Ovary (tissue), 9 donors: ENCODE data around the gene TXNRD3. TPM values are rescaled to one million over a fixed set of nuclear protein-coding genes. Genes with fewer than 3 reads are reported as not detected.

ENCODE experiments used
- DNase-seq, 5 donors: peaks; one replicate each; pipeline ENCODE4 v3.0.0-alpha.2; 2019 to 2020
- H3K27ac ChIP-seq, 2 donors: fragments of 200-600 bp; one replicate each; pipeline versions ENCODE4 v1.5.1 to v1.8.0; 2019 to 2022
- H3K27me3 ChIP-seq: fragments of 200-600 bp; one replicate; pipeline ENCODE4 v1.8.0; 2022
- H3K36me3 ChIP-seq: fragments of 200-600 bp; sonication (generic); one replicate; pipeline ENCODE4 v1.5.1; 2019
- H3K4me1 ChIP-seq: one replicate; pipeline ENCODE4 v1.8.1; 2013; ENCODE audit warnings: mild to moderate bottlenecking, moderate library complexity; ENCODE audit not compliant: insufficient read depth
- H3K4me3 ChIP-seq: fragments of 200-600 bp; sonication (generic); one replicate; pipeline ENCODE4 v1.5.1; 2017
- H3K9me3 ChIP-seq, 2 donors: fragments of 200-600 bp in 1 of 2; sonication (generic) in 1 of 2; one replicate each; pipeline versions ENCODE4 v1.5.1 to v1.8.1; 2013 to 2019; ENCODE audit warnings: mild to moderate bottlenecking in 1 of 2, moderate library complexity in 1 of 2
- CTCF ChIP-seq, 3 donors: fragments of 450-650 bp in 2 of 3; fragments of 200-600 bp in 1 of 3; IDR thresholded peaks; one replicate each; pipeline versions ENCODE4 v1.5.1 to v1.8.0; 2016 to 2022; ENCODE audit warnings: antibody characterized with exemption in 3 of 3, mild to moderate bottlenecking in 1 of 3
- EP300 ChIP-seq: sonication (generic); formaldehyde crosslinking; IDR thresholded peaks from one replicate; pipeline ENCODE4 v1.6.1; 2017; ENCODE audit warnings: antibody characterized with exemption
- POLR2A ChIP-seq: fragments of 450-650 bp; IDR thresholded peaks from one replicate; pipeline ENCODE4 v1.6.1; 2017; ENCODE audit warnings: antibody characterized with exemption, mild to moderate bottlenecking, moderate library complexity
- WGBS, 3 donors: extraction: QIAGEN DNeasy Blood & Tissue Kit in 1 of 3; methylation state at CpG; one replicate each; pipeline versions ENCODE4 v1.1.5 to v1.1.7; 2013 to 2017; 5-methylcytosine and 5-hydroxymethylcytosine counted together
- intact Hi-C, 4 donors: fragments of 100-400 bp; cut with DNase I; formaldehyde crosslinking; loops; one replicate each; pipeline versions ENCODE4 v1.11.0 to v1.15.1; 2022 to 2023
- polyA plus RNA-seq, 2 donors: library from polyadenylated mRNA; stranded (reverse); fragments of 200-250 nt in 1 of 2; fragments of 350-450 nt in 1 of 2; fragmentation: Illumina TruSeq in 1 of 2; extraction: RNeasy Lipid Tissue Mini Kit (QIAGEN cat#74804) in 1 of 2; gene quantifications; one replicate each; pipeline ENCODE4 v1.2.3, GENCODE V29; 2013 to 2014
- total RNA-seq, 7 donors: library from RNA; depleted of rRNA in 2 of 7; stranded (reverse); fragments of >200 nt in 2 of 7; fragmentation: NEBNext Ultra II Directional in 3 of 7; extraction: Animal tissue kit (Norgen Biotek cat#: 25700) in 3 of 7; gene quantifications; one replicate each; pipeline versions ENCODE4 v1.1.0 to v1.2.4, GENCODE V29; 2016 to 2023
- donor health status: DM: no; HTN: no; CAD: no; lungs with moderate emphysema.
- donor health status: DM: no; HTN: no; CAD: no.
- donor health status: Bipolar disorder and iron deficiency.
- donor health status: DM: yes; HTN: yes; CAD: no.
- donor health status: DM: no; HTN: no; CAD: no.
- donor health status: DM: yes; HTN: yes; CAD: no.

Gene TXNRD3
- total and polyA plus RNA-seq, 9 donors = 10.1 to 25.3 (median 19.6) TPM

DNA sequence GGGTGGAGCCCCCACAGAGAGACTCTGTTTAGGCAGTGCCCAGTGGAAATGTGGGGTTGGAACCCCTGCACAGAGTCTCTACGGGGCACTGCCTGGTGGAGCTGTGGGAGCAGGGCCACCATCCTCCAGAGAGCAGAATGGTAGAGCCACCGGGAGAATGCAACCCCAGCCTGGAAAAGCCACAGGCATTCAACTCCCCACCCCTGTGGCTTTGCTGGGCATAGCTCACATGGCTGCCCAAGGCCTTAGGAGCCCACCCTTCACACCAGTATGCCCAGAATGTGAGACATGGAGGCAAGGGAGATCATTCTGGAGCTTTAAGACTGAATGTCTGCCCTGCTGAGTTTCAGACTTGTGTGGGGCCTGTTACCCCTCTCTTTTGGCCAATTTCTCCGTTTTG, 30.1 kb upstream of the TXNRD3 start:
- Histone ChIP-seq H3K36me3 (no peaks in the 10 kb centered on the region), H3K27me3 (no peaks in the 10 kb centered on the region), H3K9me3 (no peaks in the 10 kb centered on the region), H3K4me3 (no peak overlapping the region), H3K4me1 (no peaks in the 10 kb centered on the region), H3K27ac (no peak overlapping the region)
- intact Hi-C loops = loop anchor here in 1 of 4 donors (10.0 kb wide), 2 partner anchors 60 to 860 kb away; no protein-coding TSS in a partner anchor
- DNase-seq = no peak
- TF ChIP-seq POLR2A (no peak), EP300 (no peak), CTCF (IDR thresholded peaks at IDR 0.05) (no peak)
- WGBS, 3 donors = 46 to 82% (median 73%) methylated on average over 1 to 3 of the region's 3 CpGs

DNA sequence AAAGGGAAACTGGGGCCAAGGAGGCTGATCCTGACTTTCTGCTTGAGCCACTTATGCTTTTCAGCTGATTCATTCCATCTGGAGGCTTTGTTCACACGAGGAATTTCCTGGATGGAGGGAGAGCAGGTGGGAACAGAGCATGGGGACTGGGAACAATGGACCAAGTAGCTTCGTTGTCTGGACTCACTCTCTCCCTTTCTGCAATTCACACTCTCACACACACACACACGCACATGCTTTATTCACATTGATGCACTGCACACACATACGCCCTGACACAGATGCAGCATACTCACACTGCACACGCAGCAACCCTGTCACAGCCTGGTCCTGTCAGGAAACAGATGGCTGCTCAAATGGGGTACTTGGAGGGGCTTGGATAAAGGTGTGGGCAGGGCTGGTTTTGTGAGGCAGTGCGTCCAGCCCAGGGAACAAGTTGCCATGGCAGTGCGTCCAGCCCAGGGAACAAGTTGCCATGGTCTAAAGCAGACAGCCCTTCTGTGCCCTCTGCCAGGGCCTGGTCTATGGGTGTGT, 29.4 kb upstream of the TXNRD3 start:
- H3K27me3 ChIP-seq = no peaks in the 10 kb centered on the region
- no peak overlapping the region for H3K4me3 ChIP-seq
- no peaks in the 10 kb centered on the region for H3K36me3 ChIP-seq
- intact Hi-C loops = loop anchor here in 2 of 4 donors (5.0 to 10.0 kb wide), 4 partner anchors 61 to 861 kb away; no protein-coding TSS in a partner anchor
- no peak for DNase-seq
- no peak for TF ChIP-seq POLR2A
- TF ChIP-seq EP300 = no peak
- TF ChIP-seq CTCF (IDR thresholded peaks at IDR 0.05) = no peak
- WGBS, 3 donors = 59 to 62% (median 60%) methylated on average over 7 of the region's 7 CpGs
- no peaks in the 10 kb centered on the region for H3K4me1 ChIP-seq
- no peaks in the 10 kb centered on the region for H3K9me3 ChIP-seq
- no peak overlapping the region for H3K27ac ChIP-seq

DNA sequence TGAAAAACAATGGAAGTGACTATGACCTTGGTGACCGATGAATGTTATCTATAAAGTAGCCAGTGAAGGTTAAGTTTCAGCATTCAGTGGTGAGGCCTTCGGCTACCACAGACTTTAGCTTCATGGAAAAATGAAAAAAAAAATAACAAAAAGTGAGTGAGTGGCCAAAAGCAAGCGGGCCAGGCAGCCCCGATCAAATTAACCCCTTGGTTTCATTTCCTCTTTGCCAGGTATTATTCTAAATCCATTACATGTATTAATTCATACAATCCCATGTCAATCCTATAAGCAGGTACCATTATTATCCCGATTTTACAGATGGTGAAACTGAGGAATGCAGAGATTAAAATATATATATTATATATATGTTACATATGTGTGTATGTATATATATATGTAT, 28.1 kb upstream of the TXNRD3 start:
- TF ChIP-seq CTCF (IDR thresholded peaks at IDR 0.05) (no peak), EP300 (no peak), POLR2A (no peak)
- intact Hi-C loops = loop anchor here in 2 of 4 donors (5.0 to 10.0 kb wide), 4 partner anchors 62 to 862 kb away; no protein-coding TSS in a partner anchor

DNA sequence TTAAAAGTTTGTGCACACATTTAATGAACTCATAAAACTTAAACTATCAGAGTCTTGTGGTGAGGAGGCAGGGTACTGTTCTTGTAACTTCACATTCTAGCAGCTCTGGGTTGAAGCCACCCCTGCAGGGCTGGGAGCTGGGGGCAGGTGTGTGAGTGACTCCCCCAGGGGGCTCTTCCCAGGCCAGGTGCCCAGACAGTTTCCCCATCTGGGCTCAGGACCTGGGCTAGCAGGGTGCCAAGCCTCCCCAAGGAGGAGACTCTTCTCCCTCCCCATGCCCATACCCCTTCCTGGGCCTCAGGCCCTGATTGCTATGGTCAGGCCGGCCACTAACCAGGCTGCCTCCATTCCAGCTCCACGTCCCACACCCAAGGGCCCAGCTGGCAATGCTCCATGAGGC, 27.1 kb upstream of the TXNRD3 start:
- H3K4me3 ChIP-seq = no peak overlapping the region
- no peak for DNase-seq
- H3K4me1 ChIP-seq = no peaks in the 10 kb centered on the region
- no peak for TF ChIP-seq EP300
- WGBS, 3 donors = 80 to 85% (median 81%) methylated on average over 1 to 2 of the region's 2 CpGs
- H3K27ac ChIP-seq = no peak overlapping the region
- H3K36me3 ChIP-seq = no peaks in the 10 kb centered on the region
- no peaks in the 10 kb centered on the region for H3K27me3 ChIP-seq
- intact Hi-C loops = loop anchor here in 2 of 4 donors (5.0 to 10.0 kb wide), 4 partner anchors 63 to 863 kb away; no protein-coding TSS in a partner anchor
- no peaks in the 10 kb centered on the region for H3K9me3 ChIP-seq

More for the DNA sequence above, 28.1 kb upstream of the TXNRD3 start:
- no peaks in the 10 kb centered on the region for H3K4me1 ChIP-seq
- DNase-seq = no peak
- WGBS, 3 donors = 41 to 46% (median 42%) methylated on average over 5 of the region's 5 CpGs
- H3K36me3 ChIP-seq = no peaks in the 10 kb centered on the region
- H3K27ac ChIP-seq = no peak overlapping the region
- H3K9me3 ChIP-seq = no peaks in the 10 kb centered on the region
- no peaks in the 10 kb centered on the region for H3K27me3 ChIP-seq
- no peak overlapping the region for H3K4me3 ChIP-seq

DNA sequence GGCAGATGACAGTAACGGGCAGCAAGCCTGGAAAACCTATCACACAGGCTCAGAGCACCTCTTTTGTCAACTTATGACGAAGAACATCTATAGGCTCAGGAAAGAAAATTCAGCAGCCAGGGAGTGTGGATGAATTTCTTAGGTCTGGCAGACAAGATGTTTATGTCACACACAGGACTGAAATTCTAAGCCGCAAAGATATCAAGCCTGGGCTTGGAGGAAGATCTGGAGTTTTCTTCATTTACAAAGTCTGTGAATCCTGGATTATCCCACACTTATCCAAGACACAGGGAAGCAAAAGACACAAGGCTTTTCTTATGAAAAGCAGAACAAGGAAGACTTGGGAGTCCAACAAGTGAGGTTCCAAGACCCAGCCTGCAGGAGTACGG, 25.7 kb upstream of the TXNRD3 start:
- 61 to 65% (median 62%) methylated on average over 4 of the region's 4 CpGs for WGBS, 3 donors
- H3K36me3 ChIP-seq = no peaks in the 10 kb centered on the region
- H3K4me3 ChIP-seq = no peak overlapping the region
- no peaks in the 10 kb centered on the region for H3K9me3 ChIP-seq
- no peak for DNase-seq
- H3K4me1 ChIP-seq = no peaks in the 10 kb centered on the region
- H3K27ac ChIP-seq = no peak overlapping the region
- no peak for TF ChIP-seq POLR2A
- TF ChIP-seq EP300 = no peak
- TF ChIP-seq CTCF (IDR thresholded peaks at IDR 0.05) = no peak
- no peaks in the 10 kb centered on the region for H3K27me3 ChIP-seq
- intact Hi-C loops = loop anchor here in 2 of 4 donors (5.0 to 10.0 kb wide), 4 partner anchors 64 to 864 kb away; no protein-coding TSS in a partner anchor
